ENCODE data around the gene PDE6B. TPM values are rescaled to one million over a fixed set of nuclear protein-coding genes. Genes with fewer than 3 reads are reported as not detected.

Gene PDE6B
- total RNA-seq, 2 experiments from 2014 or later: 11.4 to 12.4 TPM

GRCh38 chr4:699816-700580 lies 74.6 kb downstream of the PDE6B start:
- CTCF ChIA-PET: no interaction called here
- no peak overlapping the region for H3K27ac ChIP-seq (ENCODE audit: low read depth in 1 of 2, low read length in 2 of 2)
- H3K36me3 Mint-ChIP-seq (ENCODE audit: low read depth): no peaks in the 10 kb centered on the region

GRCh38 chr4:700587-701264 lies 75.4 kb downstream of the PDE6B start:
- ATAC-seq (ENCODE audit: poor library complexity) (no peak), DNase-seq (peak in 1 of 14 experiments; percentile 17)
- Histone ChIP-seq H3K36me3 (ENCODE audit: insufficient read depth, low read length) (no peaks in the 10 kb centered on the region), H3K4me3 (ENCODE audit: low read length) (no peak overlapping the region), H3K9me3 (ENCODE audit: control insufficient read depth in 1 of 2, insufficient read depth in 1 of 2, low read length in 2 of 2) (no peaks in the 10 kb centered on the region), H3K27me3 (ENCODE audit: control insufficient read depth in 1 of 2, insufficient read depth in 2 of 2, low read length in 2 of 2) (no peaks in the 10 kb centered on the region), H3K27ac (ENCODE audit: low read depth in 1 of 2, low read length in 2 of 2) (no peak overlapping the region), H3K4me1 (ENCODE audit: insufficient read depth, low read length) (peaks cover 23% of the 10 kb centered on the region)
- ChIA-PET CTCF (no interaction called here), POLR2A (no interaction called here)
- no peaks in the 10 kb centered on the region for H3K9me3 Mint-ChIP-seq
- H3K4me3 Mint-ChIP-seq: no peak overlapping the region
- peaks cover 9% of the 10 kb centered on the region for H3K4me1 Mint-ChIP-seq (ENCODE audit: low read depth)
- intact Hi-C loops (cut with DNase I, micrococcal nuclease): no loop called here
- H3K27ac Mint-ChIP-seq: no peak overlapping the region
- no peak for TF ChIP-seq CTCF (IDR thresholded peaks at IDR 0.05)
- no peaks in the 10 kb centered on the region for H3K36me3 Mint-ChIP-seq (ENCODE audit: low read depth)
- no peaks in the 10 kb centered on the region for H3K27me3 Mint-ChIP-seq

More at GRCh38 chr4:699816-700580, 74.6 kb downstream of the PDE6B start:
- Histone ChIP-seq H3K4me1 (ENCODE audit: insufficient read depth, low read length) (peaks cover 18% of the 10 kb centered on the region), H3K36me3 (ENCODE audit: insufficient read depth, low read length) (no peaks in the 10 kb centered on the region), H3K4me3 (ENCODE audit: low read length) (no peak overlapping the region), H3K27me3 (ENCODE audit: control insufficient read depth in 1 of 2, insufficient read depth in 2 of 2, low read length in 2 of 2) (no peaks in the 10 kb centered on the region), H3K9me3 (ENCODE audit: control insufficient read depth in 1 of 2, insufficient read depth in 1 of 2, low read length in 2 of 2) (no peaks in the 10 kb centered on the region)
- no peak for TF ChIP-seq CTCF (IDR thresholded peaks at IDR 0.05)
- ATAC-seq (ENCODE audit: poor library complexity) (no peak), DNase-seq (no peak)
- Mint-ChIP-seq H3K9me3 (no peaks in the 10 kb centered on the region), H3K4me3 (no peak overlapping the region), H3K27ac (peak overlapping the region; percentile 33), H3K4me1 (ENCODE audit: low read depth) (peaks cover 4% of the 10 kb centered on the region), H3K27me3 (no peaks in the 10 kb centered on the region)
- intact Hi-C loops (cut with DNase I, micrococcal nuclease): no loop called here
- POLR2A ChIA-PET: no interaction called here

GRCh38 chr4:702618-703048 lies 77.3 kb downstream of the PDE6B start:
- Mint-ChIP-seq H3K36me3 (ENCODE audit: low read depth) (no peaks in the 10 kb centered on the region), H3K4me3 (peak overlapping the region; percentile 38), H3K9me3 (no peaks in the 10 kb centered on the region), H3K27me3 (no peaks in the 10 kb centered on the region), H3K4me1 (ENCODE audit: low read depth) (peaks cover 9% of the 10 kb centered on the region), H3K27ac (no peak overlapping the region)
- TF ChIP-seq CTCF (IDR thresholded peaks at IDR 0.05): no peak
- H3K27me3 ChIP-seq (ENCODE audit: control insufficient read depth in 1 of 2, insufficient read depth in 2 of 2, low read length in 2 of 2): no peaks in the 10 kb centered on the region
- ChIA-PET POLR2A (no interaction called here), CTCF (no interaction called here)
- no peaks in the 10 kb centered on the region for H3K36me3 ChIP-seq (ENCODE audit: insufficient read depth, low read length)
- no peak overlapping the region for H3K27ac ChIP-seq (ENCODE audit: low read depth in 1 of 2, low read length in 2 of 2)
- ATAC-seq (ENCODE audit: poor library complexity): no peak
- no peaks in the 10 kb centered on the region for H3K9me3 ChIP-seq (ENCODE audit: control insufficient read depth in 1 of 2, insufficient read depth in 1 of 2, low read length in 2 of 2)
- peak in 1 of 14 experiments; percentile 10 for DNase-seq
- H3K4me3 ChIP-seq (ENCODE audit: low read length): no peak overlapping the region
- intact Hi-C loops (cut with DNase I, micrococcal nuclease): no loop called here
- H3K4me1 ChIP-seq (ENCODE audit: insufficient read depth, low read length): peaks cover 39% of the 10 kb centered on the region

All from CD4-positive, alpha-beta T cell (primary cell).